NB4 (cell line): Measurements from ENCODE around the gene IRAK3.

ENCODE experiments used
- CTCF ChIP-seq: IDR thresholded peaks from one replicate; pipeline ENCODE4 v1.5.1; 2012; ENCODE audit warnings: low read depth, low read length
- POLR2A ChIP-seq: IDR thresholded peaks from 2 replicates; pipeline ENCODE4 v1.6.1; 2011; ENCODE audit warnings: mild to moderate bottlenecking; ENCODE audit not compliant: insufficient read length; ENCODE audit errors: extremely low read depth

- TF ChIP-seq POLR2A (no peak), CTCF (no peak)
Measured at GRCh38 chr12:66152732-66153131, 36.3 kb upstream of the IRAK3 start.
